Esophagus mucosa (tissue), 1 donor: ENCODE data around the gene CYBA. TPM values are rescaled to one million over a fixed set of nuclear protein-coding genes. Genes with fewer than 3 reads are reported as not detected.
"Not testable (repeated sequence)": the region's sequence is repeated elsewhere in the genome, so short reads cannot be mapped to it uniquely, and the experiment has no call there.

Experiments used
- ATAC-seq: fragments of 200-7000 bp; cut with Tn5 transposase; one replicate; pipeline ENCODE4 v1.9.1; 2020
- total RNA-seq: library from RNA; stranded (reverse); gene quantifications from one replicate; pipeline ENCODE4 v1.2.4, GENCODE V29; 2023
- donor health status: DM: yes; HTN: yes; CAD: no.

Gene CYBA
- total RNA-seq, 1 donor from 2014 or later, result 66.3 TPM

GRCh38 chr16:88686062-88686438 lies 35.2 kb upstream of the CYBA start:
- peak; percentile 36 for ATAC-seq

GRCh38 chr16:88685156-88686061 lies 34.6 kb upstream of the CYBA start:
- peak; percentile 13 for ATAC-seq

GRCh38 chr16:88684569-88685155 lies 33.8 kb upstream of the CYBA start:
- no peak for ATAC-seq

- ATAC-seq, result peak; percentile 19
These were observed 31.0 kb upstream of the CYBA start for GRCh38 chr16:88681709-88682451.

GRCh38 chr16:88681084-88681680 lies 30.3 kb upstream of the CYBA start:
- peak; percentile 60 for ATAC-seq

GRCh38 chr16:88680554-88681083 lies 29.8 kb upstream of the CYBA start:
- no peak for ATAC-seq

GRCh38 chr16:88678224-88678979 lies 27.5 kb upstream of the CYBA start:
- no peak for ATAC-seq

GRCh38 chr16:88677721-88678120 lies 26.9 kb upstream of the CYBA start:
- no peak for ATAC-seq

GRCh38 chr16:88676502-88677242 lies 25.8 kb upstream of the CYBA start:
- no peak for ATAC-seq

- no peak for ATAC-seq
These were observed 23.0 kb upstream of the CYBA start for GRCh38 chr16:88673716-88674379.

GRCh38 chr16:88672776-88673175 lies 21.9 kb upstream of the CYBA start:
- ATAC-seq, result no peak

GRCh38 chr16:88671806-88672205 lies 21.0 kb upstream of the CYBA start:
- ATAC-seq, result peak; percentile 9

- no peak for ATAC-seq
These were observed 19.1 kb upstream of the CYBA start for GRCh38 chr16:88669980-88670379.

GRCh38 chr16:88669493-88669892 lies 18.6 kb upstream of the CYBA start:
- not testable (repeated sequence) for ATAC-seq

GRCh38 chr16:88667461-88667860 lies 16.6 kb upstream of the CYBA start:
- ATAC-seq, result no peak

GRCh38 chr16:88665570-88665969 lies 14.7 kb upstream of the CYBA start:
- no peak for ATAC-seq

- ATAC-seq, result no peak
These were observed 14.3 kb upstream of the CYBA start for GRCh38 chr16:88665148-88665547.

- peak; percentile 99 for ATAC-seq
These were observed 12.2 kb upstream of the CYBA start, which contains the start of gene MVD for GRCh38 chr16:88662843-88663606. Gene MVD (minus strand): TSS chr16:88663091. CDS start chr16:88663080, 11 bp downstream.

GRCh38 chr16:88662222-88662842 lies 11.5 kb upstream of the CYBA start:
- ATAC-seq, result no peak
